GM13977 (cell line): Measurements from ENCODE around the gene LDAF1.

ENCODE experiments used
- DNase-seq: peaks from one replicate; pipeline ENCODE4 v3.0.0; 2012; ENCODE audit warnings: low spot score
- in situ Hi-C: fragments of 300-500 bp; cut with MboI; formaldehyde crosslinking; loops from one replicate; pipeline ENCODE4 v1.12.0; 2022; ENCODE audit warnings: low sequenced_read_pairs, low pct_unique_long_range_greater_than_20kb, mixed read lengths, inconsistent platforms; ENCODE audit not compliant: unreplicated experiment
- TF ChIP-seq, protein P1 (sequence below): IDR thresholded peaks from 2 replicates; pipeline ENCODE4 v1.5.1; 2012; ENCODE audit warnings: mild to moderate bottlenecking, control low read depth; ENCODE audit not compliant: insufficient read depth; ENCODE audit errors: extremely low read depth, missing control alignments

Gene LDAF1

DNA sequence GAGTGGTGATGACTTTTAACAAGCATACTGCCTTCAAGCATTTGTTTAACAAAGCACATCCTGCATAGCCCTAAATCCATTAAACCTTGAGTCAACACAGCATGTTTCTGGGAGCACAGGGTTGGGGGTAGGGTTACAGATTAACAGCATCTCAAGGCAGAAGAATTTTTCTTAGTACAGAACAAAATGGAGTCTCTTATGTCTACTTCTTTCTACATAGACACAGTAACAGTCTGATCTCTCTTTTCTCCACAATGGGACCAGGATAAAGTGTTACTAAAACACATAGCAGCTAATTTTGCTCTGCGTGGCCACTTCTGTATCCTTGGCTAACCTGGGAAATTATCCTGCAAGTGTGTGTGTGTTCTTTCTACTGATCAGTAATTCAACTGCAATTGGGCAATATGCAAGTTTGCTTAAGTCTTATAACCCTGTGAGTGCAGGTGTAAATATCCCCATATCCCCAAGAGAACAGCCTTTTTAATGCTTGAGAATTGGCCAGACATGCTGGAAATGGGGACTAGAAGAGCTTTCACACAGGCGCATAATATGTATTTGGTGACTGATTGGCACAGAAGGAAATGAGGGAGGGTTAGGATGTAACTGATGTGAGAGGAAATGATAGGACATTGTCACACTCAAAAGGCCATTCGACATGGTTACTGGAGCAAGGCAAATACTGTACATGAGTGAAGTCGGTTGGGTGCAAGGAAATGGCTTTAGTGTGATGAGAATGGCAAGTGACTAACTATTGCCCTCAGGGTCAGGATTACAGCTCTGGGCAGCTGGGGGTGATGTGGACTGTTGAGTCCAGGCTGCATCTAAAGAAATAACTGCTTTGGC lies 64.2 kb downstream of the LDAF1 start:
- DNase-seq: no peak
- in situ Hi-C loops: no loop called here
- TF ChIP-seq, protein P1, sequence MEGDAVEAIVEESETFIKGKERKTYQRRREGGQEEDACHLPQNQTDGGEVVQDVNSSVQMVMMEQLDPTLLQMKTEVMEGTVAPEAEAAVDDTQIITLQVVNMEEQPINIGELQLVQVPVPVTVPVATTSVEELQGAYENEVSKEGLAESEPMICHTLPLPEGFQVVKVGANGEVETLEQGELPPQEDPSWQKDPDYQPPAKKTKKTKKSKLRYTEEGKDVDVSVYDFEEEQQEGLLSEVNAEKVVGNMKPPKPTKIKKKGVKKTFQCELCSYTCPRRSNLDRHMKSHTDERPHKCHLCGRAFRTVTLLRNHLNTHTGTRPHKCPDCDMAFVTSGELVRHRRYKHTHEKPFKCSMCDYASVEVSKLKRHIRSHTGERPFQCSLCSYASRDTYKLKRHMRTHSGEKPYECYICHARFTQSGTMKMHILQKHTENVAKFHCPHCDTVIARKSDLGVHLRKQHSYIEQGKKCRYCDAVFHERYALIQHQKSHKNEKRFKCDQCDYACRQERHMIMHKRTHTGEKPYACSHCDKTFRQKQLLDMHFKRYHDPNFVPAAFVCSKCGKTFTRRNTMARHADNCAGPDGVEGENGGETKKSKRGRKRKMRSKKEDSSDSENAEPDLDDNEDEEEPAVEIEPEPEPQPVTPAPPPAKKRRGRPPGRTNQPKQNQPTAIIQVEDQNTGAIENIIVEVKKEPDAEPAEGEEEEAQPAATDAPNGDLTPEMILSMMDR: no peak

DNA sequence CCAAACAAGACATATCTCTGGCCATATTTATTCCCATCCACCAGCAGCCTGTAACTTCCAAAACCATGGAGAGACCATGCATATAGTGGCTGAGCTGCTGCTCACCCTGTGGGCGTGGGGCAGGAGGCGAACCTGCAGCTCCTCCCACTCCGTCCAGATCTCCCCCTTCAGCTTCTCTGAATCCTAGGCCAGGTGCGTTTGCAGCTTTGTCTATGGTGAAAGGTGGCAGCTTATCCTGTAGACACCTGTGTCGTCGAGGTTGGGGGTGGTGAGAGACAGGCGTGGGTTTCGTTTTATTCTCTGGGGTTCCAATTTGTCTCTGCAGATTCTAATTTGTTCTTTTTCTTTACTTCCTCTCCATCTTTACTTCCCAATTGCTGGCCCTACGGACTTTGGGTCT lies 65.3 kb downstream of the LDAF1 start:
- TF ChIP-seq, protein P1: no peak
- no peak for DNase-seq
- in situ Hi-C loops: no loop called here

DNA sequence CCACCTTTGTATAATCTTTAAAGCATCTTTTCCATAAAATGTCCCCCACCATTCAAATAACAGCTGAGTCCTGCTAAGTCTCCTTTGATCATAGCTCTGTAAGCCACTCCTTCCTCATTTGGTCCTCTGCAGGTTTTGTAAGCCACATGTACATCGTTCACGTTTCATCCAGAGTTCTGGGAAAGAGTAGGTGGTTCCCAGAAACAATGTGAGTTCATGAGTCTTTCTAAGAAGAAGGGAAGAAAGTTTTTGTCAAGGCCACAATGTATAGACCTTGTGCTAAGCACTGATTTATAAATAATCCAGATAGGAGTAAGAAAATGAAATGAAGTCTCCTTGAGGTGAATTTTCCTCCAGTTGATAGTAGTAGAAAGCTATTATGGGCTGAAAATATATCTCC lies 66.3 kb downstream of the LDAF1 start:
- TF ChIP-seq, protein P1: no peak
- no peak for DNase-seq
- in situ Hi-C loops: no loop called here

DNA sequence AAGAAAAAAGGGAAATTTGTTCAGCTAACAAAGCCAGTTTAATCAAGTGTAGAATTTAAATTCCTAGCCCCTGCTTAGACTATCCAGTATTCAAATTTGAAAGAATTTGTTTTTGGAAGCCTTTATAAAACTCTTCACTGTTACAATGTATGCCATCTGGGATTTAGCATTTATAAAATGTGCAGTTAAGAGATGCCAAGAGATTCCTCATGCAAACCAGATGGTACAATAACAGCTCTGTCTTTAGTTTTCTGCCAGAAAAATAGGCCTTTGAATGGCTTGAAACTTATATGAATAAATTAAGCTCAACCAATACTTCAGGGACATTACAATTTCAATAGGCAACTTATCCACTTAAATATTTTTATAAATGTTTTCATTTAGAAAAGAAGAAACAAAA lies 68.3 kb downstream of the LDAF1 start:
- DNase-seq: no peak
- TF ChIP-seq, protein P1: no peak
- in situ Hi-C loops: no loop called here

DNA sequence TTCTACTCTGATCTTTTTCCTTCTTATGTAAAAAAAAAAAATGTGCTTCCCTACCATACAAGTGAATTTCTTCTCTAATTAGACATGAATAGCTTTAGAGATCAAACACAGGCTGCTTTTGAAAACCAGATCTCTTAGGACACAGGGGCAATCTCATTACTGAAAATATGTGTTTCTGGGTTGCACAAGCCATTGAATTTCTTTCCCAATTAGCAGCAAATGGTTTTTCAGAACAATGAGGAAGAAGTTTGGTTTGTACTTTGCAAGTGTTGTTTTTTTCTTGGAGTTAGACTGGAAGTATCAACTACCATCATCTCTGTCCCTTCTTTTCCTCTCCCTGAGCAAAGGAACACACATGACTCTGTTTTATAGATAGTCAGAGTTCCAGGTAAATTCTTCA lies 69.4 kb downstream of the LDAF1 start:
- TF ChIP-seq, protein P1: no peak
- DNase-seq: no peak
- in situ Hi-C loops: no loop called here

DNA sequence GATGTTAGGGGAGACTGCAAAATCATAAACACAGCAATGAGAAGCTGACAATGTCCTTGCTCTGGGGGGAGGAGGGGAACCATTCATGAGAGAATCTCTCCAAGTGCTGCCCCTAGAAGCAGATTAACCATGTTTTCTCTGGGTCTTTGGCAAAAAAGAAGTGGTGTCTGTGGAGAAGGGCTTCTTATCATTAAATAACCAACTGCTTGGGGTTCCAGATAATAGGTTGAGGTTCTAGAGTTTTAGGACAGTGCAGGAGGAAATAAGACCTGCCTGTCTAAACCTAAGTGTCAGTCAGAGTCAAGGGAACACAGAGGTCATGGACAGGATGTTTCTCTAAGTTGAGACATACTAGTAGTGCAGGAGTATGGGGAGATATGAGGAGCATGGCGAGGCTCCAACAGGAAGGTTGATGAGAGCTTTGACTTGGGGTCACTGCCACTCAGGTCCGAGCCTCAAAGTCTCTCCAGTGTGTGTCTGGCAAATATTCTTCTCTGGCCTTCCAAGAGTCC lies 69.9 kb downstream of the LDAF1 start:
- TF ChIP-seq, protein P1: no peak
- in situ Hi-C loops: no loop called here

More for the DNA sequence above, 69.9 kb downstream of the LDAF1 start:
- no peak for DNase-seq
